ENCODE measurements around the gene NARS2. TPM values are rescaled to one million over a fixed set of nuclear protein-coding genes. Genes with fewer than 3 reads are reported as not detected.
"Not testable (repeated sequence)": the region's sequence is repeated elsewhere in the genome, so short reads cannot be mapped to it uniquely, and the experiment has no call there.

Gene NARS2
- total RNA-seq, 1 experiment from 2014 or later, result 18.9 TPM

DNA sequence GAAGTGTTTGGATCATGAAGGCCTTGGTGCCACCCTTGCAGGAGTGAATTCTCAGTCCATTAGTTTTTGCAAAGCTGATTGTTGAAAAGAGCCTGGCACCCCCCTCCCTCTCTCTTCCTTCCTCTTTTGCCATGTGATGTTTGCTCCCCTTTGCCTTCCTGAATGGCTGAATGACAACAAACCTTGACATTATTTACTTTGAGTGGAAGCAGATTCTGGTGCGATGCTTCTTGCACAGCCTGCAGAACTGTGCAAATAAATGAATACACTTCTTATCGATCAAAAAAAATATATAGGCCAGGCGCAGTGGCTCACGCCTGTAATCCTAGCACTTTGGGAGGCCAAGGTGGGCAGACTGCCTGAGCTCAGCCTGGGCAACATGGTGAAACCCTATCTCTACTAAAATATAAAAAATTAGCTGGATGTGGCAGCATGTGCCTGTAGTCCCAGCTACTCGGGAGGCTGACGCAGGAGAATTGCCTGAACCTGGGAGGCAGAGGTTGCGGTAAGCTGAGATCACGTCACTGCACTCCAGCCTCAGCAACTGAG, 2.0 kb upstream of the NARS2 start:
- no peak for DNase-seq (ENCODE audit: low read depth)

DNA sequence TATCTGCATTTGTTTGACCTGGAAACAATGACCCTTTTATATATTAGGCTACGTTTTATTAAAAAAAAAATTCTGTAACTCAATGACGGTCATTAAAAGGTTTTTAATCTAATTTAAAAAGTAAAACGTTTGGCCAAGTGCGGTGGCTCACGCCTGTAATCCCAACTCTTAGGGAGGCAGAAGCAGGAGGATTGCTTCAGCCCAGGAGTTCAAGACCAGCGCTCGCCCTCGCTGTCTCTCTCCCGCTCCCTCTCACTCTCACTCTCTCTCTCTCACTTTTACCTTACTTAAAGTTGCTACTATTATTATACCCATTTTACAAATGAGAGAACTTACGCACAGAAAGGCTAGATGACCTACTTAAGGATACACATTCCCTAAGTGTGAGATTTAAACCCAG, 814 bp upstream of the NARS2 start:
- no peak for DNase-seq (ENCODE audit: low read depth)

DNA sequence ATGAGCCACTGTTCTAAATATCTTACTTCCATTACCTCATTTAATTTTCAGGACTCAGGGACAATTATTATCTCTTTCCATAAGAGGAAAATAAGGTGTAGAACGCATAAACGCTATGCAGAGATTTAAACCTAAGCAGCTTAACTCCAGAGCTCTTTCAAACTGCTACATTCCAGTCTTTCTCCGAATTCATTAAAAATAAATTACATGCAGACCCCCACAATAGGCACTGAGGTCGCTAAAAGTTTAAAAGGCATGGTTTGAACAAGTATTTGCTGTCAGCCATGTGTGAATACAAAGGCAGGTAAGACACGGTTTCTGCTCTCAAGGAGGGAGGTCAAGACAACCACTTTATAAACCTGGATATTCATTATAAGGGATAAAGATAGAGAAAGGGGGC, 983 bp downstream of the NARS2 start:
- no peak for DNase-seq (ENCODE audit: low read depth)

DNA sequence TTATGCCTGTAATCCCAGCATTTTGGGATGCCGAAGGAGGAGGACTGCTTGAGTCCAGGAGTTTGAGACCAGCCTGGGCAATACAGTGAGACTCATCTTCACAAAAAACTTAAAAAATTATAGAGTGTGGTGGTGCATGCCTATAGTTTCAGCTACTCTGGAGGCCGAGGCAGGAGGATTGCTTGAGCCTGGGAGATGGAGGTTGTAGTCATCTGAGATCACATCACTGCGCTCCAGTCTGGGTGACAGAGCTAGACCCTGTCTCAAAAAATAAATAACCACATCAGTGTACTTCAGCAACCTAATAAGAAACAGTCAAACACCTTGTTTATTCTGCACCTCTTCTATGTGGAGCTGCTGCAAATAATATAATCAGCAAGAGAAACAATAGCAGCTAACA, 1.4 kb downstream of the NARS2 start:
- DNase-seq (ENCODE audit: low read depth), result no peak

DNA sequence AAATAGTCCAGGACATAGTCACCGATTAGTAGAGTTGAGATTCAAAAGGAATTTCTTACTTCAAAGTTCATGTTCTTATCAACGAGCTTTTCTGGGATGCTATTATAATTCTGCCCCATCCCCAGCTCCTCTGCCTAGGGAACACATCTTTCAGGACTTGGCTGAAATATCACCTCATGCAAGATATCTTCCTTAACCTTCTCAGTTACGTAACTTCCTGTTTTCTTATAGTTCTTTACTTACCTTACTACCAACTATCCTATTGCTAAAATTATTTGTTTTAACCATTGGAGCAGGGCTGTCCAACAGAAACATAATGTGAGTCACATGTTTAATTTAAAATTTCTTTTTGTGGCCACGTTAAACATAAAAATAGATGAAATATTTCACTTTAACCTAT, 2.3 kb downstream of the NARS2 start:
- DNase-seq (ENCODE audit: low read depth), result no peak

DNA sequence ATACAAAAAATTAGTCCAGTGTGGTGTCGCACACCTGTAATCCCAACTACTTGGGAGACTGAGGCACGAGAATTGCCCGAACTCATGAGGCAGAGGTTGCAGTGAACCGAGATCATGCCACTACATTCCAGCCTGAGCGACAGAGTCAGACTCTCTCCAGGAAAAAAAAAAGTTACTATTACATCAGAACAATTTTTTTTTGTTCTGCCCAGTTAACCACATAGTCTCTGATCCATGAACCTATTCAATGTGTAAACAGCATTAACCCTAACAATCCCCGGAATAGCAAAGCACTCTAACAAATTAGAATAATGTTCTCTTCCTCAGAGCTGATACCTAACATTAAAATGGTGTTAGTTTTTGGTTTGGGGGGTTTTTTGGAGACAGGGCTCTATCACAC, 4.6 kb downstream of the NARS2 start:
- DNase-seq (ENCODE audit: low read depth), result no peak

DNA sequence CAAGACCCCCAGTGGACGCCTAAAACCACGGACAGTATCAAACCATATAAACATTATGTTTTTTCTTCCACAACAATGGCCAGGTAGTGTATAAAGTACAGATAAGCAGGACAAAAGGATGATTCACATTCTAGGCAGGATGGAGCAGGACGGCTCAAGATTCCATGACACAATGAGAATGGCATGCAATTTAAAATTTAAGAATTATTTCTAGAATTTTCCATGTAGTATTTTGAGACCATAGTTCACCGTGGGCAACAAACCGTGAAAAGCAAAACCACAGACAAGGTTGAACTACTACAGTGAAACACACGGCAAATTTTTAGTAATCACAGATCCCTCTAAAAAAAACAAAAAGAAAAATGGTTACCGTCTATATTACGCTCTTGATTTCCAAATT, 7.5 kb downstream of the NARS2 start:
- peak; percentile 57 for DNase-seq (ENCODE audit: low read depth)

DNA sequence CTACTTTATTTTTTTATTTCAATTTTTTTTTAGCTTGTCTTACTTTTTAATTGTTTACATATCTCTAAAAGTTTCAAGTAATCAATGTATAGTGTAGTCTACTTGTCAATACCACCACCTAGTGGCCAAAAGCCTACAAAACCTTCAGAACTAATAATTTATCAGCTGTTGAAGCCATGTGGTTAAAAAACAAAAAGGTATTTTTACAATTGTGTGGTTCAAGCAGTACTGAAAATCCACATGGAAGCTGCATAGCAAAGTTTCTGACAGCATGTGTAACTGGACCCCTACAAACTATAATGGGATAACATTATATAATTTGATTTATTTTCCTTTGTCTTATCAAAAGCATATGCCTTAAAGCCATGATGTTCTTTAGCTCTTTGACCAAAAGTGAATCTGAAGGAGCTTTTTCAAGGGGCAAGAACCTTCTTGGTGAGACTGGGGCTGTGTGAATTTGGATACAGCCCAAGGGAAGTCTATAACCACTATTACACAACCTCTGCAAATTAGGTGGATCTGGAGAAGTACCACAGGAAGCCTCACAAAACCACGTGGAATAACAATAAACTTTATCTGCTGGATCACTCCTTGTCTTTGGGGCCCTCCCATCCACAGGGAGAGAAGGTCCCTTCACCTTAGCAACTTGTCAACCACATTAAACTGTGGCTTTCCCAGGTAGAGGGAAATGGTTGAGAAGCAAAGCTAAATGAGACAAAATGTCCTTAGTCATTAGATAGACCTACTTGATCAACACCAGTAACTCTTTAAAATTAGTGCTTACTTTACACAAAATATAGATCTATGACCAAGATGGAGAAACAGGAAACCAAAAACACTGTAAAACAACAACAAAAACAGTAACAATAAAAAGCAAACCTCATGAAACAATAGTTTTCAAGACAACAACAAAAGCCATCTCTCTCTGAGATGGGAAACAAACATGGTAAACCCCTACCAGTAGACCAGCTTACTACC, 9.9 kb downstream of the NARS2 start:
- DNase-seq (ENCODE audit: low read depth), result peak; percentile 62

DNA sequence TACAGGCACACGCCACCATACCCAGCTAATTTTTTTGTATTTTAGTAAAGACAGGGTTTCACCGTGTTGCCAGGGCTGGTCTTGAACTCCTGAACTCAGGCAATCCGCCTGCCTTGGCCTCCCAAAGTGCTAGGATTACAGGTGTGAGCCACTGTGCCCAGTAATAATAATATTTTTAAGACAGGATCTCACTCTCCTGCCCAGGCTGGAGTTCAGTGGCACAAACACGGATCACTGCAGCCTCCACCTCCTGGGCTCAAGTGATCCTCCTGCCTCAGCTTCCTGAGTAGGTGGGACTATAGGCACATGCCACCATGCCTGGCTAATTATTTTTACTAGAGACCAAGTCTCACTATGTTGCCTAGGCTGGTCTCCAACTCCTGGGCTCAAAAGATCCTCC, 10.6 kb downstream of the NARS2 start:
- not testable (repeated sequence) for DNase-seq (ENCODE audit: low read depth)

DNA sequence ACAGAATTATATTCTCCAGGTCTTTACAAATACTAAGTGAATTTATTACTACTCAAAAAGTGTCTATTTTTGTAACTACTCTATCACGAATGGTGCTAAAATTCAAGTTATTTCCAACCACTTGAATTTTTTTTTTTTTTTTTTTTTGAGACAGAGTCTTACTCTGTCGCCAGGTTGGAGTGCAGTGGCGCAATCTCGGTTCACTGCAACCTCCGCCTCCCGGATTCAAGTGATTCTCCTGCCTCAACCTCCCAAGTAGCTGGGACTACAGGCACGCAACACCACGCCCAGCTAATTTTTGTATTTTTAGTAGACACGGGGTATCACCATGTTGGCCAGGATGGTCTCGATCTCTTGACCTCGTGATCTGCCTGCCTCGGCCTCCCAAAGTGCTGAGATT, 11.6 kb downstream of the NARS2 start:
- not testable (repeated sequence) for DNase-seq (ENCODE audit: low read depth)

DNA sequence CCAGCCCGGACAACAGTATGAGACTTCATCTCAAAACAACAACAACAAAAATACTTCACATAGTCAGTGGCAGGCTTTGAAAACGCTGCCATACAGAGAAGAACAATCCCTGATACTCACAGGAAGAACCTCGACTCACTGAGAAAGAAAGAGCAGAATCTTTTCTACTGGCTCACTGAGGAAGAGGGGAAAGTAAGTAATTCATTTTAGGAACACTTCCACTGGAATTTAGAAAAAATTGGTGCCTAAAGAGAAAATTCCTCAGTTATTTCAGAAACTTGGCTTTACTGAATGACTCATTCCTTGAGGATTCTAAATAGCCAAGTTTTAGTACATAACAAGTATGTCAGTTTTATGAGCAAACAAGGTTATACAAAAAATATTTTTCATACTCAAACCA, 12.3 kb downstream of the NARS2 start:
- peak; percentile 49 for DNase-seq (ENCODE audit: low read depth)

DNA sequence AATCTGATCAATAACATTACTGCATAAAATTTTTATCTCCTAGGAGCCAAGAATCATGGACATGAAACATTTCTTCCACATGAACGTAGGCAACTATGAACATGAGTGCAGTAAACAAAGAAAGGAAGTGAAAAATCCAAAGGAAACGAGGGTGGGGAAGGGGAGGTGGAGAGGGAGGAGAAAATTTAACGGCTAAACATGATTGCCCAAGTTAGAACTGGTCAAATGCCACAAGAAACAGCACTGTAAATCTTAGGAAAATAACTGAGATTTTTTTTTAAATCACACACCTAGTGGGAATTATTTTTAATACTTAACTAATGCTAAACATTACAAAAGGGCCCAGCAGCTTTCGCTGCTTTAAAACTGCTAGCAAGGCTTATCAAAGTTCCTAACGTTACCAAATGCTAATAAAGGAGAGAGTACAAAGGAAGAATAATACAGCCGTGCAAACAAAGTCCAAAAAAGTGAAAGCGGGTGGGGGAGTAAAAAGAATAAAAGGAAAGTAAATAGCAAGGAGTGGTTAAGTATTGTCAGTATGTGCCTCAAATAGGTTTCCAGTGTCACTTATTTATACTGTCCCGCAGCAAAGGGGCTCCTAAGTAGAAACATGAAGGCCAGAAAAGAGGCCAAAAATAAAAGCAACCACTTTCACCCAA, 13.7 kb downstream of the NARS2 start:
- DNase-seq (ENCODE audit: low read depth), result peak; percentile 11

DNA sequence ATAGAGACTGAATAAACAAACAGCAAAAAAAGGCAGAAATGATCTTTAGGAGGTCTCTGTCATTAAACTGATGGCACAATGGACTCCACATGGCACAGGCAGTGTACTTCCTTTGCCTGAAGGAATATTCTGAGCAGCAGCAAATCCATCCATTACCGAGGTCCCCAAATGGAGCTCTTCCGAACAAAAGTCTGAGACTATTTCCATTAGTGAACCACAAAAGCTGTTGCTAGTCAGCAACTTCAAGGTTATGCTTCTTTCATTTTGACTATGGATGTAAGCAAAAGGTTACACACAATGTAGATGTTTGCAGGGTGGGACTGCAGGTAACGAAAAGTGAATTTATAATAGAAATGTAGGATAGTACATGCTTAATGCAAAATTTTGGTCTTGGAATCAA, 14.5 kb downstream of the NARS2 start:
- DNase-seq (ENCODE audit: low read depth), result peak; percentile 21

DNA sequence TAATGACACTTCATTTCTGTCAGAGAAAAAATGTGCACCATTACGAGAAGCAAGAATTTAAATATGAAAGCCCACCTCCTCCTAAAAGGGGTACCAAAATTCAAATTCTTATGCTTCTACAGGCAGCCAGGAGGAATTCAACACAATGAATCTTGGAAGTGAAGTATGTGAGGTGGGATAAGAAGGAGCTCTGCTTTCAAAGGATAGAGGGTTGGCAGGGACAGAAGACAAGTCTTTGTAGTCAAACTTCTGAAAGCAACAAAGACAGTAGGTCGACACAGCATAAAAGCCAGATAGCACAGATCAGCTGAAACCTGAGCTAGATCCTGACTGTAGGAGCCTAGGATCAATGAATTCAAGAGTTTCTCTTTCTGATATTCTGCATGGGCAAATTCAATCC, 17.4 kb downstream of the NARS2 start:
- no peak for DNase-seq (ENCODE audit: low read depth)

DNA sequence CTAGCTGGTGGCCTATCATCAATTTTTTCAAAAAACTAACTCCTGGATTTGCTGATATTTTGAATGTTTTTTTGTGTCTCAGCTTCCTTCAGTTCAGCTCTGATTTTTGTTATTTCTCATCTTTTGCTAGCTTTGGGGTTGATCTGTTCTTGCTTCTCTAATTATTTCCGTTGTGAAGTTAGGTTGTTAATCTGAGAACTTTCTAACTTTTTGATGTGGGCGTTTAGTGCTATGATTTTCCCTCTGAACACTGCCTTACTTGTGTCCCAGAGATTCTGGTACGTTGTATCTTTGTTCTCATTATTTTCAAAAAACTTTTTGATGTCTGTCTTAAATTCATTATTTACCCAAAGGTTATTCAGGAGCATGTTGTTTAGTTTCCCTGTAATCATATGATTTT, 19.1 kb downstream of the NARS2 start:
- no peak for DNase-seq (ENCODE audit: low read depth)

DNA sequence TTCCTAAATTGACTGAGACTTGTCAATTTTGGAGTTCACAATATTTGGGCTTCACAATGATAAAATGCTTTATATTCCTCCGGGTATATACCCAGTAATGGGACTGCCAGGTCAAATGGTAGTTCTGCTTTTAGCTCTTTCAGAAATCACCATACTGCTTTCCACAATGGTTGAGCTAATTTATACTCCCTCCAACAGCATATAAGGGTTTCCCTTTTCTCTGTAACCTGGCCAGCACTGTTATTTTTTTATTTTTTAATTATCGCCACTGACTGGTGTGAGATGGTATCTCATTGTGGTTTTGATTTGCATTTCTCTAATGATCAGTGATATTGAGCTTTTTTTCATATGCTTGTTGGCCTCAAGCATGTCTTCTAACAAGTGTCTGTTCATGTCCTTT, 21.8 kb downstream of the NARS2 start:
- no peak for DNase-seq (ENCODE audit: low read depth)

DNA sequence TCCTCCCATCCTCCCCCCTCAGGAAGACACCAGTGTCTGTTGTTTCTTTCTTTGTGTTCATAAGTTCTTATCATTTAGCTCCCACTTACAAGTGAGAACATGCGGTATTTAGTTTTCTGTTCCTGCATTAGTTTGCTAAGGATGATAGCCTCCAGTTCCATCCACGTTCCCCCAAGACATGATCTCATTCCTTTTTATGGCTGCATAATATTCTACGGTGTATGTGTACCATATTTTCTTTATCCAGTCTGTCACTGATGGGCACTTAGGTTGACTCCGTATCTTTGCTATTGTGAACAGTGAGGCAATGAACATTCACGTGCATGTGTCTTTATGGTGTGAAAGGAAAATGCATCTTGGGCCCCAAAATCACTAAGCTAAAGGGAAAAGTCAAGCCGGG, 22.5 kb downstream of the NARS2 start:
- not testable (repeated sequence) for DNase-seq (ENCODE audit: low read depth)

DNA sequence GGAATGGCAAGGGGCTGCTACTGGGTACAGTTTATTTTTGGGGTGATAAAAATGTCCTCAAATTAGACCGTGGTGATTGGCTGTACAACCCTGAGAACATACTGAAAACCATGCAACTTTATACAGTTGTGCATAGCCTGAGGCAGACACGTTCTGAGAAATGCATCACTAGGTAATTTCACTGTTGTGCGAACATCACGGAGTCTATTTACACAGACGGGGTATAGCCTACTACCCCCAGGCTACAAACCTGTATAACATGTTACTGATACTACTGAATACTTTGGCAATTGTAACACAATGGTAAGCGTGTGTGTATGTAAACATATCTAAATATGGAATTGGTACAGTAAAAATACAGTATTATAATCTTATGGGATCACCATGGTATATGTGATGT, 23.6 kb downstream of the NARS2 start:
- no peak for DNase-seq (ENCODE audit: low read depth)

DNA sequence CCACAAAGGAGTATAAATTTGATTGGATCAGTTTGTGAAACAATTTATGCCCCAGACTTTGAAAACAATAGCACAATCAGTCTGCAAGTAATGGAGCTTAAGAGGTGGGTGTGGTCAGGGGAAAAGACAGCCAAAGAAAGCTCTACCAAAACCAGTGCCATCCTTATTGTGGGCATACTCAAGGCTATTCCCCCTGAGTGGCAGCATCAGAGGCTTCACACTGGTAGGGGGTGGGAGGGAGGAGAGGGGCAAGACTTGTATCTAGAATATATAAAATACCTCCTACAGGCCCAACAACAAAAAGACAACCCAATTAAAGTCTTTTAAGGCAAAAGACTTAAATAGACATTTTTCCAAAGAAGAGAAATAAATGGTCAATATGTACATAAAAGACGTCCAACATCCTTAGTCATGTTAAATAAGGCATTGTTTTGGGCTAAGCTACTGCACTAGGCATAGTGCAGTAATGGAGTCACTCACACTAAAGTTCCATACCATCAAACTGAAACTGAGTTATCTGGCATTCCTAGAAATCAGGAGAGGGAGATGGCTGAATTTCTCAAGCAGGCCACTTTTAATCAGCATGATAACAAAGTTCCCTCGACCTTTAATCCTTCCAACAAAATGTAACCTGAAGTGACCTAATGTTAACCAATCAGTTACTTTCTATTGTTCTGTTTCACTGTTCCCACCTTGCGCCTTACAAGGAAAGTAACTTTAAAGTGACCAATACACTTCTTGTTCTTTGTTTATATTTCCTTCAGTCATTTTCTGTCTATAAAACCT, 24.8 kb downstream of the NARS2 start:
- no peak for DNase-seq (ENCODE audit: low read depth)

DNA sequence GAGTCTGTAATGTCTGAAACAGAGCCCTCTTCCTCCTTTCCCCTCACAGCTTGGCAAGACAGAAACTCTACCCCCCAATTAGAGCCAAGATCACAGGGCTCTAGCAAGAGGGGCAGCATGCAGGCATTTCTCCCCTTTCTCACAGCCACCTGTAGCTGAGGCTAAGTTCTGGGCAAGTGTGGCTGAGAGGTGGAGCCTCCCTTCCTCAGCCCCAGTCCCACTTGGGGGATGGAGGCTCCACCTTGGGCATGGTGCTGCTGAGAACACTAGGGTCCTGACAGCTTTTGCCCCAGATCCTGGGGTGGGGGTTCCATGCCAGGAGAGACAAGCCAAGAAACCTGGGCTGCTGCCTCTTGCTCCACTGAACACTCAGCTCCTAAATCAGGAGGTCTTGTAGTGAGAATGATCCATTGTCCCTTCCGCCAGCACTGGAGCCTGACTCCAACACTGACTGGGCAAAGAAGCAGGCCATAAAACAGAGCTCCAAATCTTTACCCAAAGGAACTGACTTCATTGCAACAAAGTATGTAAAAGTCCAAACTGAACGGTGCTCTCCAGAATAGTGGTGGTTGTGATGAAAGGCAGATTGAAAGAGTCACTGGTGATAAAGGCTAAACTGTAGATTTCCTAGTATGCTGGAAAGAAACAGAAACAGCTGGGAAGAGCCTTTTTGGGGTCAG, 25.6 kb downstream of the NARS2 start:
- DNase-seq (ENCODE audit: low read depth), result no peak

DNA sequence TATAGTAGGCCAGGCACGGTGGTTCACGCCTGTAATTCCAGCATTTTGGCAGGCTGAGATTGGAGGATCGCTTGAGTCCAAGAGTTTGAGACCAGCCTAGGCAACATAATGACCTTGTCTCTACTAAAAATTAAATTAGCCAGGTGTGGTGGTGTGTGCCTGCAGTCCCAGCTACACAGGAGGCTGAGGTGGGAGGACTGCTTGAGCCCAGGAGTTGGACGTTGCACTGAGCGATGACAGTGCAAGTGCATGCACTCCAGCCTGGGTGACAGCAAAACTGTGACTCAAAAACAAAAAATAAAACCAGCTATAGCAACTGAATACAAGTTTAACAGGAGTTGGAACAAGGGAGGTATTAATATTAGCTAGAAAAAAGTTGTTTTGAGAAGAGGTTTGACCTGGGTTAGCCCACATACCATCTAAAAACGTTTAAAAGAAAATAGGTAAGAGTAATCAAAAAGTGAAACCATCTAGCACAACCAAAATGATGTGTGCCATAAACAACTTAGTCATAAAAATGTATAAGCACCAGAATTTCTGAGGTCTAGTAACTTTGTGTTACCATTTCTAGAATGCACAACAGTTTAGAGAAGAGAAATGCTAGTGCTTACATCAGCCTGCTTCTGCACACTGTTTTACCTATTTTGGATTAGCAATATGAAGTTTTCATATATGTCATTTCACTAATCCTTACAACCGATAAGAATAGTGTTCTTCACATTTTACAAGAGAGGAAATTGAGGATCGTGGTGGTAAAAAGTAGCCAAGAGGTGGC, 26.5 kb downstream of the NARS2 start:
- no peak for DNase-seq (ENCODE audit: low read depth)
